B cell (primary cell): ENCODE measurements around the gene MGMT.

ENCODE experiments used
- CTCF ChIP-seq: fragments of 200-600 bp; IDR thresholded peaks from one replicate; pipeline ENCODE4 v1.8.0; 2022; ENCODE audit warnings: antibody characterized with exemption, mild to moderate bottlenecking
- EZH2 ChIP-seq: IDR thresholded peaks from 2 replicates; pipeline ENCODE4 v1.6.1; 2012; ENCODE audit warnings: borderline replicate concordance, low read depth, mild to moderate bottlenecking, moderate library complexity, low read length; ENCODE audit not compliant: insufficient read depth, poor library complexity, severe bottlenecking

- TF ChIP-seq CTCF (no peak), EZH2 (no peak)
Measured at GRCh38 chr10:129694184-129694583, 227.1 kb downstream of the MGMT start.
